ENCODE data around the gene CSH2. TPM values are rescaled to one million over a fixed set of nuclear protein-coding genes. Genes with fewer than 3 reads are reported as not detected.
A peak's percentile ranks its signal among the peaks of the same experiment; 100 is the strongest.

Gene CSH2
- polyA plus RNA-seq, 3 donors = 0.19 to 2.9 (median 0.33) TPM

GRCh38 chr17:63840591-63841349 lies 32.7 kb downstream of the CSH2 start:
- DNase-seq (ENCODE audit: extremely low read depth in 1 of 11, low read depth in 9 of 11, low spot score in 4 of 11) = no peak

GRCh38 chr17:63838631-63839171 lies 34.8 kb downstream of the CSH2 start:
- DNase-seq (ENCODE audit: extremely low read depth in 1 of 11, low read depth in 9 of 11, low spot score in 4 of 11) = peak in 3 of 11 donors; percentile 21 to 54 (median 49)

GRCh38 chr17:63837962-63838600 lies 35.4 kb downstream of the CSH2 start:
- DNase-seq (ENCODE audit: extremely low read depth in 1 of 11, low read depth in 9 of 11, low spot score in 4 of 11) = no peak

GRCh38 chr17:63837480-63837879 lies 36.0 kb downstream of the CSH2 start:
- DNase-seq (ENCODE audit: extremely low read depth in 1 of 11, low read depth in 9 of 11, low spot score in 4 of 11) = no peak

GRCh38 chr17:63836811-63837210 lies 36.7 kb downstream of the CSH2 start:
- DNase-seq (ENCODE audit: extremely low read depth in 1 of 11, low read depth in 9 of 11, low spot score in 4 of 11) = no peak

- DNase-seq (ENCODE audit: extremely low read depth in 1 of 11, low read depth in 9 of 11, low spot score in 4 of 11) = no peak
These were observed 38.2 kb downstream of the CSH2 start for GRCh38 chr17:63835167-63835720.

- DNase-seq (ENCODE audit: extremely low read depth in 1 of 11, low read depth in 9 of 11, low spot score in 4 of 11) = peak in 3 of 11 donors; percentile 22 to 55 (median 28)
These were observed 38.9 kb downstream of the CSH2 start for GRCh38 chr17:63834431-63835166.

- DNase-seq (ENCODE audit: extremely low read depth in 1 of 11, low read depth in 9 of 11, low spot score in 4 of 11) = no peak
These were observed 39.6 kb downstream of the CSH2 start for GRCh38 chr17:63833741-63834373.

- DNase-seq (ENCODE audit: extremely low read depth in 1 of 11, low read depth in 9 of 11, low spot score in 4 of 11) = no peak
These were observed 40.3 kb downstream of the CSH2 start for GRCh38 chr17:63833026-63833740.

- no peak for DNase-seq (ENCODE audit: extremely low read depth in 1 of 11, low read depth in 9 of 11, low spot score in 4 of 11)
These were observed 41.0 kb downstream of the CSH2 start for GRCh38 chr17:63832455-63832854.

GRCh38 chr17:63832014-63832413 lies 41.5 kb downstream of the CSH2 start:
- no peak for DNase-seq (ENCODE audit: extremely low read depth in 1 of 11, low read depth in 9 of 11, low spot score in 4 of 11)

GRCh38 chr17:63831505-63831904 lies 42.0 kb downstream of the CSH2 start:
- DNase-seq (ENCODE audit: extremely low read depth in 1 of 11, low read depth in 9 of 11, low spot score in 4 of 11) = no peak

GRCh38 chr17:63830904-63831491 lies 42.5 kb downstream of the CSH2 start:
- DNase-seq (ENCODE audit: extremely low read depth in 1 of 11, low read depth in 9 of 11, low spot score in 4 of 11) = no peak

- no peak for DNase-seq (ENCODE audit: extremely low read depth in 1 of 11, low read depth in 9 of 11, low spot score in 4 of 11)
These were observed 43.2 kb downstream of the CSH2 start for GRCh38 chr17:63830278-63830677.

- no peak for DNase-seq (ENCODE audit: extremely low read depth in 1 of 11, low read depth in 9 of 11, low spot score in 4 of 11)
These were observed 44.5 kb downstream of the CSH2 start for GRCh38 chr17:63828936-63829335.

GRCh38 chr17:63827801-63828221 lies 45.7 kb downstream of the CSH2 start:
- DNase-seq (ENCODE audit: extremely low read depth in 1 of 11, low read depth in 9 of 11, low spot score in 4 of 11) = no peak

- peak; percentile 89 to 99 (median 95) for DNase-seq (ENCODE audit: extremely low read depth in 1 of 11, low read depth in 9 of 11, low spot score in 4 of 11)
These were observed 46.3 kb downstream of the CSH2 start, which contains the start of the genes FTSJ3 and PSMC5 for GRCh38 chr17:63827002-63827800. Gene FTSJ3 (minus strand): TSS chr17:63827663. CDS start chr17:63826902, 761 bp downstream. Gene PSMC5 (plus strand): TSS chr17:63827431. CDS start chr17:63827491, 60 bp downstream.
